GM21529 (cell line): ENCODE results near the gene NXN.
"Not testable (repeated sequence)": the region's sequence is repeated elsewhere in the genome, so short reads cannot be mapped to it uniquely, and the experiment has no call there.

Experiments
- ATAC-seq: cut with Tn5 transposase; IDR thresholded peaks from one replicate; pipeline ENCODE4 v1.9.1; 2021; ENCODE audit not compliant: unreplicated experiment

The NXN gene

GRCh38 chr17:923633-924032 is 55.9 kb downstream of the NXN start:
- ATAC-seq: no peak

- no peak for ATAC-seq
Observed at GRCh38 chr17:921161-921560, 58.4 kb downstream of the NXN start.

GRCh38 chr17:920190-920589 is 59.4 kb downstream of the NXN start:
- no peak for ATAC-seq

- no peak for ATAC-seq
Observed at GRCh38 chr17:917941-918740, 61.4 kb downstream of the NXN start.

- no peak for ATAC-seq
Observed at GRCh38 chr17:917391-917811, 62.2 kb downstream of the NXN start.

GRCh38 chr17:916315-916714 is 63.3 kb downstream of the NXN start:
- no peak for ATAC-seq

GRCh38 chr17:915538-916201 is 63.9 kb downstream of the NXN start:
- ATAC-seq: no peak

- ATAC-seq: no peak
Observed at GRCh38 chr17:914561-914960, 65.0 kb downstream of the NXN start.

GRCh38 chr17:913207-913606 is 66.4 kb downstream of the NXN start:
- ATAC-seq: no peak

GRCh38 chr17:909642-910323 is 69.8 kb downstream of the NXN start:
- no peak for ATAC-seq

GRCh38 chr17:907725-908124 is 71.9 kb downstream of the NXN start:
- ATAC-seq: no peak

- ATAC-seq: not testable (repeated sequence)
Observed at GRCh38 chr17:905708-906107, 73.9 kb downstream of the NXN start.

GRCh38 chr17:903691-904481 is 75.7 kb downstream of the NXN start:
- ATAC-seq: no peak

GRCh38 chr17:902463-902862 is 77.1 kb downstream of the NXN start:
- no peak for ATAC-seq

GRCh38 chr17:901964-902363 is 77.6 kb downstream of the NXN start:
- no peak for ATAC-seq

GRCh38 chr17:901191-901950 is 78.2 kb downstream of the NXN start:
- no peak for ATAC-seq

GRCh38 chr17:900336-900934 is 79.1 kb downstream of the NXN start:
- no peak for ATAC-seq

- no peak for ATAC-seq
Observed at GRCh38 chr17:897970-898619, 81.5 kb downstream of the NXN start.

- ATAC-seq: no peak
Observed at GRCh38 chr17:896953-897661, 82.5 kb downstream of the NXN start.
